GM19467 (cell line): ENCODE results near the gene IRF2BP2.
"Not testable (repeated sequence)": the region's sequence is repeated elsewhere in the genome, so short reads cannot be mapped to it uniquely, and the experiment has no call there.

ENCODE experiments used
- ATAC-seq: cut with Tn5 transposase; IDR thresholded peaks from one replicate; pipeline ENCODE4 v1.9.1; 2021; ENCODE audit warnings: mild to moderate bottlenecking, moderate library complexity; ENCODE audit not compliant: unreplicated experiment

IRF2BP2 gene

GRCh38 chr1:234634922-234635321 is 24.9 kb upstream of the IRF2BP2 start:
- not testable (repeated sequence) for ATAC-seq

- no peak for ATAC-seq
Observed at GRCh38 chr1:234634387-234634786, 24.4 kb upstream of the IRF2BP2 start.

GRCh38 chr1:234633246-234634003 is 23.4 kb upstream of the IRF2BP2 start:
- ATAC-seq = no peak

- ATAC-seq = no peak
Observed at GRCh38 chr1:234632225-234632624, 22.2 kb upstream of the IRF2BP2 start.

- no peak for ATAC-seq
Observed at GRCh38 chr1:234631721-234632125, 21.7 kb upstream of the IRF2BP2 start.

GRCh38 chr1:234629026-234629425 is 19.0 kb upstream of the IRF2BP2 start:
- ATAC-seq = no peak

GRCh38 chr1:234628089-234628488 is 18.1 kb upstream of the IRF2BP2 start:
- ATAC-seq = no peak

- ATAC-seq = no peak
Observed at GRCh38 chr1:234627009-234627950, 17.3 kb upstream of the IRF2BP2 start.

- ATAC-seq = no peak
Observed at GRCh38 chr1:234626391-234626790, 16.4 kb upstream of the IRF2BP2 start.

- ATAC-seq = no peak
Observed at GRCh38 chr1:234624724-234625117, 14.7 kb upstream of the IRF2BP2 start.

- ATAC-seq = no peak
Observed at GRCh38 chr1:234621657-234622335, 11.8 kb upstream of the IRF2BP2 start.

GRCh38 chr1:234621127-234621468 is 11.1 kb upstream of the IRF2BP2 start:
- no peak for ATAC-seq

- ATAC-seq = no peak
Observed at GRCh38 chr1:234620272-234621126, 10.5 kb upstream of the IRF2BP2 start.

GRCh38 chr1:234619794-234620247 is 9.8 kb upstream of the IRF2BP2 start:
- no peak for ATAC-seq

GRCh38 chr1:234619071-234619480 is 9.1 kb upstream of the IRF2BP2 start:
- no peak for ATAC-seq

- ATAC-seq = no peak
Observed at GRCh38 chr1:234618737-234619049, 8.7 kb upstream of the IRF2BP2 start.

GRCh38 chr1:234617986-234618736 is 8.2 kb upstream of the IRF2BP2 start:
- ATAC-seq = no peak

- no peak for ATAC-seq
Observed at GRCh38 chr1:234617131-234617985, 7.4 kb upstream of the IRF2BP2 start.

- no peak for ATAC-seq
Observed at GRCh38 chr1:234616644-234617043, 6.7 kb upstream of the IRF2BP2 start.
